Upper lobe of right lung (tissue), 1 donor: ENCODE measurements around the gene PHLPP1. TPM values are rescaled to one million over a fixed set of nuclear protein-coding genes. Genes with fewer than 3 reads are reported as not detected.

ENCODE experiments used
- ATAC-seq: fragments of 200-7000 bp; cut with Tn5 transposase; one replicate; pipeline ENCODE4 v1.9.1; 2020; ENCODE audit warnings: mild to moderate bottlenecking, moderate library complexity
- DNase-seq: peaks from one replicate; pipeline ENCODE4 v3.0.0-alpha.2; 2020
- H3K27ac ChIP-seq: fragments of 200-600 bp; one replicate; pipeline ENCODE4 v1.8.0; 2022
- H3K27me3 ChIP-seq: fragments of 200-600 bp; one replicate; pipeline ENCODE4 v1.8.0; 2022; ENCODE audit warnings: mild to moderate bottlenecking
- H3K36me3 ChIP-seq: fragments of 200-600 bp; one replicate; pipeline ENCODE4 v1.8.0; 2022
- H3K4me1 ChIP-seq: fragments of 200-600 bp; one replicate; pipeline ENCODE4 v1.8.0; 2022
- H3K4me3 ChIP-seq: fragments of 200-600 bp; one replicate; pipeline ENCODE4 v1.8.0; 2022; ENCODE audit warnings: mild to moderate bottlenecking
- H3K9me3 ChIP-seq: fragments of 200-600 bp; one replicate; pipeline ENCODE4 v1.8.0; 2022
- intact Hi-C: fragments of 100-400 bp; cut with DNase I; formaldehyde crosslinking; loops from one replicate; pipeline ENCODE4 v1.11.0; 2022
- total RNA-seq: library from RNA; stranded (reverse); fragmentation: NEBNext Ultra II Directional; extraction: Animal tissue kit (Norgen Biotek cat#: 25700); gene quantifications from one replicate; pipeline ENCODE4 v1.2.1, GENCODE V29; 2021
- TF ChIP-seq, protein P1 (sequence below): fragments of 200-600 bp; IDR thresholded peaks from one replicate; pipeline ENCODE4 v1.8.0; 2022; ENCODE audit warnings: antibody characterized with exemption
- donor health status: DM: no; HTN: yes; CAD: no; lungs with severe emphysema.

Gene PHLPP1
- total RNA-seq, 1 donor from 2014 or later = 11.9 TPM

DNA sequence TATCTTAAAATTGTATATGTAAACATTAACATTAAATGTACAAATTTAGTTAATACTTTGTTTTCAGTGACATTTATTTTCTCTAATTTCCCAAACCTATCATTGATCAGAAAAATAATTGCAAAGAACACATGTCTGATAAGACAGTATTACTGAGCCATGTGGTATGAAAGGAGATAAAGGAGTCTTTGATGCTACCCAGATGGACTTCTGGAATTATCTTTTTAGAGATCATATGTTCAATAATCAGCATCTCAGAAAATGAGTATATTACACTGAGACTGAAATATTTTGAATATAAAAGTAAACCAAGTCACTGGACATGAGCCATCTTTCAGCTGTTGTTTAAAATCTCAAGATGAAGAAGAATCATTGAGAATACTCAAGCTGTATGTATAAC is 153.3 kb downstream of the PHLPP1 start:
- intact Hi-C loops = no loop called here
- no peak overlapping the region for H3K4me3 ChIP-seq
- H3K36me3 ChIP-seq = no peaks in the 10 kb centered on the region
- TF ChIP-seq, protein P1, sequence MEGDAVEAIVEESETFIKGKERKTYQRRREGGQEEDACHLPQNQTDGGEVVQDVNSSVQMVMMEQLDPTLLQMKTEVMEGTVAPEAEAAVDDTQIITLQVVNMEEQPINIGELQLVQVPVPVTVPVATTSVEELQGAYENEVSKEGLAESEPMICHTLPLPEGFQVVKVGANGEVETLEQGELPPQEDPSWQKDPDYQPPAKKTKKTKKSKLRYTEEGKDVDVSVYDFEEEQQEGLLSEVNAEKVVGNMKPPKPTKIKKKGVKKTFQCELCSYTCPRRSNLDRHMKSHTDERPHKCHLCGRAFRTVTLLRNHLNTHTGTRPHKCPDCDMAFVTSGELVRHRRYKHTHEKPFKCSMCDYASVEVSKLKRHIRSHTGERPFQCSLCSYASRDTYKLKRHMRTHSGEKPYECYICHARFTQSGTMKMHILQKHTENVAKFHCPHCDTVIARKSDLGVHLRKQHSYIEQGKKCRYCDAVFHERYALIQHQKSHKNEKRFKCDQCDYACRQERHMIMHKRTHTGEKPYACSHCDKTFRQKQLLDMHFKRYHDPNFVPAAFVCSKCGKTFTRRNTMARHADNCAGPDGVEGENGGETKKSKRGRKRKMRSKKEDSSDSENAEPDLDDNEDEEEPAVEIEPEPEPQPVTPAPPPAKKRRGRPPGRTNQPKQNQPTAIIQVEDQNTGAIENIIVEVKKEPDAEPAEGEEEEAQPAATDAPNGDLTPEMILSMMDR = no peak
- no peak for DNase-seq
- no peaks in the 10 kb centered on the region for H3K27me3 ChIP-seq
- H3K27ac ChIP-seq = no peak overlapping the region
- ATAC-seq = no peak
- H3K4me1 ChIP-seq = no peaks in the 10 kb centered on the region
- H3K9me3 ChIP-seq = no peaks in the 10 kb centered on the region

DNA sequence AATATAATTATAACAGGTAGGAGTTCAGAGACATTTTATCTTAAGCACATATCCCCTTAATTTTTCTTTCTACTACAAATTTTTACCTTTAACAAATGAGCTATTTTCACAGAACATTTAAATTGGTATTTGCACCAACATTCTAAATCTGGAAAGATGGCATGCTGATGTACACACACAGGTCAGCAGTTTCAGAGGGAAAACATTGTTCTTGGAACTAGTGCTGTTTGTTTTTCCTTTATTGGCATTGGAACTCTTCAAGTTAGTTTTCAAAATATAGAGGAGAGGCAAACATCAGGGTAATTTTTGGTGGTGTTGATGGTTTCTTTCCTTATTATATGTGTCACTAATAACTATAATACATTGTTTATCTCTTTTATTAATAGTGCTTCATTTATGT is 155.3 kb downstream of the PHLPP1 start:
- ATAC-seq (no peak), DNase-seq (no peak)
- Histone ChIP-seq H3K4me1 (no peaks in the 10 kb centered on the region), H3K27me3 (no peaks in the 10 kb centered on the region), H3K27ac (no peak overlapping the region), H3K9me3 (no peaks in the 10 kb centered on the region), H3K4me3 (no peak overlapping the region), H3K36me3 (no peaks in the 10 kb centered on the region)
- TF ChIP-seq, protein P1 = no peak
- intact Hi-C loops = no loop called here

DNA sequence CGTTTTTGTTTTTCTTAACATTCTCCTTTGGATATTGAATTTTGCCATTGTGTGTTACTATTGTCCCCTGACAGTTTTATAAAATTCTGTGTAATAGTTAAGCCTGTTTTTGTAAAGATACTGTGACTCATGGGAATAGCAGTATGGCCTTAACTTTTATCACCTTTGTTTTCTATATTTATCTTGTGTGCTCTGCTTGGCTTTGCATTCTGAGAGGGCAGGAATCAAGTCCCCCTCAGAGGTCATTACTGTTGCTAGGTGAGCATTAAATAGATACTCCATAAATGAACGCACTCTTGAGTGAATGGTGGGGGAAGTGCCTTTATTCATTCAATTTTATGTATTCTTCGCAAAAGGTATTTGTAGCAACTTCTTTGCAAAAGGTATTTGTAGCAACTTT is 160.0 kb downstream of the PHLPP1 start:
- intact Hi-C loops = no loop called here
- TF ChIP-seq, protein P1 = no peak
- Histone ChIP-seq H3K27me3 (no peaks in the 10 kb centered on the region), H3K4me3 (no peak overlapping the region), H3K27ac (no peak overlapping the region), H3K4me1 (peaks cover 4% of the 10 kb centered on the region), H3K36me3 (no peaks in the 10 kb centered on the region), H3K9me3 (no peaks in the 10 kb centered on the region)
- DNase-seq (no peak), ATAC-seq (no peak)

DNA sequence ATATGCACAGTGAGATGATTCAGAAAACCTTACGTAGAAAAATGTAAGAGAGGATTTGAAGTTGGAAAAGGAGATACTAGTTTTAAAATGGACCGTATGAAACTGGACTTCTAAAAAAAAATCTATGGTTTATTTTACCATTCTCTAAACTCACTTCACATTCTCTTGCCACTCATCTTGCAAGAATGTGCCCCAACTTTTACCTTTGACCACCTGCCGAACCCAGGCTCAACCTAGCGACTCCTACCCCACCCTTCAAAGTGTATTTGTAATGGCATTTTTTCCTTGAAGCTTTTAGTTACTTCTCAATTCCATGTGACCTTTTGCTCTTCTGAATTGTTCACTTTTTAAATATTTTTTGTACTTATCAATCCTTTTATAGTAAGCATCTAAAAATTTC is 160.8 kb downstream of the PHLPP1 start:
- intact Hi-C loops = no loop called here
- TF ChIP-seq, protein P1 = no peak
- Histone ChIP-seq H3K4me1 (peaks cover 4% of the 10 kb centered on the region), H3K4me3 (no peak overlapping the region), H3K27me3 (no peaks in the 10 kb centered on the region), H3K9me3 (no peaks in the 10 kb centered on the region), H3K36me3 (no peaks in the 10 kb centered on the region), H3K27ac (no peak overlapping the region)
- DNase-seq (no peak), ATAC-seq (no peak)

DNA sequence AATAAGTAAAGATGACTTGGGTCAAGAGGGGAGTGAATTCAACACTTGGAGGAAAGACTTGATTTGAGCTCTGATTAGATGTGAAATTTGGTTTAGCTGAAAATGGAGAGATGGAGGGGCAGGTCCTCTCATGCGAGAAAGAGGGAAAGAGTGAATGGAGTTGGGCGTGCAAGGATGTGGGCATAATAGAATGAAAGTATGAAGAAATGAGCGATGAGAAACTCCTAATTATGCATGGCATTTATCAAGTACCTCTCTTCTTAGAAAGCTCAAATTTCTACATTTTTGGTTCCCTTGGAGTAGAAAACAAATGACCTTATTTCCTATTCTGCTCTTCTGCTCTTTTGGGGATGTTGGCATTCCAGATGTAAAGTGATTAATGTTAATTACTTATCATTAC is 161.5 kb downstream of the PHLPP1 start:
- Histone ChIP-seq H3K27ac (no peak overlapping the region), H3K4me1 (peaks cover 9% of the 10 kb centered on the region), H3K9me3 (no peaks in the 10 kb centered on the region), H3K27me3 (no peaks in the 10 kb centered on the region), H3K36me3 (no peaks in the 10 kb centered on the region), H3K4me3 (no peak overlapping the region)
- ATAC-seq (no peak), DNase-seq (no peak)
- TF ChIP-seq, protein P1 = no peak
- intact Hi-C loops = no loop called here
